ENCODE measurements around the gene ZDHHC19.

ZDHHC19 gene

DNA sequence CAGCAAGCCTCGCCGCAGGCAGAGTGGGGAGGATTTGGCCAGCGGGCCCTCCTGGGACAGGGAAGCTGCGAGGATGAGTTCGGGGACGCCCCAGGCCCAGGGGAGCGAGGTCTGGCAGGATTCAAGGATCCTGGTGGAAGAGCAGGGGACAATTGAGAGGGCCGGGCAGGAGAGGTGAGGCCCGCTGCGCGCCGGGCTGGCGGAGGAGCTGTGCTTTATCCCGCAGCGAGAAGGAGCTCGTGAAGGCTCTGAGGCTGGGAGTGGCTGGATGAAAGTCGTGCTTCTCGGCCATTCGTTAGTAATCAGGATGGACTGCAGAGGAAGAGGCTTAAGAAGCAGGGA is 8.7 kb upstream of the ZDHHC19 start:
- no peak for TF ChIP-seq SIN3A (IDR thresholded peaks at IDR 0.05; ENCODE audit: borderline replicate concordance, insufficient read depth, low read length)
- no peak for TF ChIP-seq TAF1 (IDR thresholded peaks at IDR 0.05; ENCODE audit: borderline replicate concordance, insufficient read depth, low read length)
- TF ChIP-seq POLR2AphosphoS5 (IDR thresholded peaks at IDR 0.05; ENCODE audit: low read depth, low read length) = no peak
- TF ChIP-seq, protein P1, sequence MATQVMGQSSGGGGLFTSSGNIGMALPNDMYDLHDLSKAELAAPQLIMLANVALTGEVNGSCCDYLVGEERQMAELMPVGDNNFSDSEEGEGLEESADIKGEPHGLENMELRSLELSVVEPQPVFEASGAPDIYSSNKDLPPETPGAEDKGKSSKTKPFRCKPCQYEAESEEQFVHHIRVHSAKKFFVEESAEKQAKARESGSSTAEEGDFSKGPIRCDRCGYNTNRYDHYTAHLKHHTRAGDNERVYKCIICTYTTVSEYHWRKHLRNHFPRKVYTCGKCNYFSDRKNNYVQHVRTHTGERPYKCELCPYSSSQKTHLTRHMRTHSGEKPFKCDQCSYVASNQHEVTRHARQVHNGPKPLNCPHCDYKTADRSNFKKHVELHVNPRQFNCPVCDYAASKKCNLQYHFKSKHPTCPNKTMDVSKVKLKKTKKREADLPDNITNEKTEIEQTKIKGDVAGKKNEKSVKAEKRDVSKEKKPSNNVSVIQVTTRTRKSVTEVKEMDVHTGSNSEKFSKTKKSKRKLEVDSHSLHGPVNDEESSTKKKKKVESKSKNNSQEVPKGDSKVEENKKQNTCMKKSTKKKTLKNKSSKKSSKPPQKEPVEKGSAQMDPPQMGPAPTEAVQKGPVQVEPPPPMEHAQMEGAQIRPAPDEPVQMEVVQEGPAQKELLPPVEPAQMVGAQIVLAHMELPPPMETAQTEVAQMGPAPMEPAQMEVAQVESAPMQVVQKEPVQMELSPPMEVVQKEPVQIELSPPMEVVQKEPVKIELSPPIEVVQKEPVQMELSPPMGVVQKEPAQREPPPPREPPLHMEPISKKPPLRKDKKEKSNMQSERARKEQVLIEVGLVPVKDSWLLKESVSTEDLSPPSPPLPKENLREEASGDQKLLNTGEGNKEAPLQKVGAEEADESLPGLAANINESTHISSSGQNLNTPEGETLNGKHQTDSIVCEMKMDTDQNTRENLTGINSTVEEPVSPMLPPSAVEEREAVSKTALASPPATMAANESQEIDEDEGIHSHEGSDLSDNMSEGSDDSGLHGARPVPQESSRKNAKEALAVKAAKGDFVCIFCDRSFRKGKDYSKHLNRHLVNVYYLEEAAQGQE (IDR thresholded peaks at IDR 0.05; ENCODE audit: insufficient read depth in 1 of 2, low read depth in 2 of 2, low read length in 2 of 2) = no peak
- no peak for TF ChIP-seq FOXP2 (optimal IDR thresholded peaks at IDR 0.05; ENCODE audit: borderline replicate concordance, extremely low read depth, extremely low read length, insufficient read depth)

DNA sequence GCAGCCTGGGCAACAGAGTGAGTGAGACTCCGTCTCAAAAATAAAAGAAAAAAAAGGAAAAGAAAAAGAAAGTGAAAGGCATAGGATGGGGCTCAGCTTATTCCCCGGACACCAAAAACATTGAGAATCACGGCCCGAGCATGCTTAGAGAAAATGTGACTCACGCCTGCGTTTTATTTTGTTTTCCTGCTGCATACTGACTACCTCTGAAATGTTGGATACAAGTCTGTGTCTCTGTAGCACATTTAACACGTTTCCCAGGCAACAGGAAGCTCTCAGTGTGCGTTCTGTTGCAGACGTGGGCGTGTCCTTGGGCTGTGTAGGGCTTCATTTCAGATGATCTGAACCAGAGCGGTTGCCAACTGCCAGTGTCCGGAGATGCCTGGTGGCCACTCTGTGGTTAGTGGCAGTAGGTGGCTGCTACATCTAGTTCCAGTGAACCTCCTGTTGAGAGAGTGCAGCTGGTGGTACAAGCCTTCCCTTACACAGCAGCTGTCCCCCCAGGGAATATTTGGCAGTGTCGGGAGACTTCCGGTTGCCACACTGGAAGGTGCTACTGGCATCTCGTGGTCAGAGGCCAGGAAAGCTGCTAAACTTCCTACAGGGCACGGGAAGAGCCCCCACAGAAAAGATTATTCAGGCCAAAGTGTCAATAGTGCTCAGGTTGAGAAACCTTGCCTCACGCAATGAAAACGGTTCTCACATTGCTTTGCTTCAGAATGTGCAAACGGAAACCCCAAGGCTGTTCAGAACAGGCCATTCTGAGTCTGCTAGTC is 8.2 kb upstream of the ZDHHC19 start:
- TF ChIP-seq POLR2AphosphoS5 (IDR thresholded peaks at IDR 0.05; ENCODE audit: low read depth, low read length) (no peak), TAF1 (IDR thresholded peaks at IDR 0.05; ENCODE audit: borderline replicate concordance, insufficient read depth, low read length) (no peak), FOXP2 (optimal IDR thresholded peaks at IDR 0.05; ENCODE audit: borderline replicate concordance, extremely low read depth, extremely low read length, insufficient read depth) (no peak), SIN3A (IDR thresholded peaks at IDR 0.05; ENCODE audit: borderline replicate concordance, insufficient read depth, low read length) (no peak)
- TF ChIP-seq, protein P1 (IDR thresholded peaks at IDR 0.05; ENCODE audit: insufficient read depth in 1 of 2, low read depth in 2 of 2, low read length in 2 of 2) = no peak

DNA sequence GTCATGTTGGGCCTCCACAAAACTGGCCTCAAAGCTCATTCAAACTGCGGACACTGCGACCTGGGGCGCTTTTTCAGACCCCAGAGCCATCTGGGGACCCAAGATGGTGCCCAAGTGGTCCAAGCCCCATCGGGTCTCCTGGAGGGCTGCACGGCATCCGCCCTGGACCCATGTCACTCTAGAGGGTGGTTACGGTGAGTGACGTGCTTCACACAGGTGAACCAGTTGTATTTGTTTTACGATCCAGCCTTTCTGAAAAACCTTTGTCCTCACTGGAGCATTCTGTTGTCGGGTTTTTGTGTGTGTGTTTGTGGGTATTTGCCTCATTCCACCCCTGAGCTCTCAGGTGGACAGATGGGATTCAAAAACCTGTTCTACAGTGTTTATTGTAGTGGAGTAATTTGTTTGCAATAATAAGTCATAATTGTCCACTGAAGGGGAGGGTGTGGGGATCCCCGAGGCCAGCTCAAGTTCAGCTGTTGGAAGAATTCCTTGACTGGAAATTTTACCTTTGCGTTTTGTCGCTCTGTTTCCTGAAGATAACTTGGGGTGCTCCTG is 7.0 kb upstream of the ZDHHC19 start:
- no peak for TF ChIP-seq TAF1 (IDR thresholded peaks at IDR 0.05; ENCODE audit: borderline replicate concordance, insufficient read depth, low read length)
- no peak for TF ChIP-seq POLR2AphosphoS5 (IDR thresholded peaks at IDR 0.05; ENCODE audit: low read depth, low read length)
- TF ChIP-seq, protein P1 (IDR thresholded peaks at IDR 0.05; ENCODE audit: insufficient read depth in 1 of 2, low read depth in 2 of 2, low read length in 2 of 2) = no peak
- TF ChIP-seq SIN3A (IDR thresholded peaks at IDR 0.05; ENCODE audit: borderline replicate concordance, insufficient read depth, low read length) = no peak
- no peak for TF ChIP-seq FOXP2 (optimal IDR thresholded peaks at IDR 0.05; ENCODE audit: borderline replicate concordance, extremely low read depth, extremely low read length, insufficient read depth)

DNA sequence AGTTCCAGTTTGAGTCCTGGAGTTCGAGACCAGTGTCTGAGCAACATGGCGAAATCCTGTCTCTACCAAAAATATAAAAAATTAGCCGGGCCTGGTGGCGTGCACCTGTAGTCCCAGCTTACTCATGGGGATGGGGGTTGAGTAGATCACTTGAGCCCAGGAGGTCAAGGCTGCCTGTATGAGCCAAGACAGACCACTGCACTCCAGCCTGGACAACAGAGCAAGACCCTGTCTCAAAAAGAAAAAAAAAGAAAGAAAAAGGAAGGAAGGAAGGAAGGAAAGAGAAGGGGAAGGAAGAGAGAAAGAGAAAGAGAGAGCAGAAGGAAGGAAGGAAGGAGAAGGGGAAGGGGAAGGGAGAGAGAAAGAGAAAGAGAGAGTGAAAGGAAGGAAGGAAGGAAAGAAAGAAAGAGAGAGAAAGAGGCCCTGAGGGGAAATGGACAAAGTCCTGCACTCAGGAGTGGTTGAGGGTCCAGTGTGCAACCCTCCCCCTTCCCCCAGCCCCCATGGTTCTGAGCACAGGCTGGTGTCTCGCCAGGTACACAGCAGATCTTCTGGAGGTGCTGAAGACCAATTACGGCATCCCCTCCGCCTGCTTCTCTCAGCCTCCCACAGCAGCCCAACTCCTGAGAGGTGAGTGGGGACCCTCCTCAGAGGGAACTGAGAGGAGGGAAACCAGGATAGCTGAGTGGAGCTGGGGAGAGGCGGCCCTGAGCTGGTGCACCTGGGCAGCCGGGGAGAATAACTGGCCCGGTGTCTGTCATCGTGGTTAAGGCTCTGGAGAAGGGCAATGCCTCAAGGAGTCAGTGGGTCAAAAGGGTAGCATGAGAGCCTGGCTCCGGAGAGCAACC is 6.3 kb upstream of the ZDHHC19 start:
- TF ChIP-seq SIN3A (IDR thresholded peaks at IDR 0.05; ENCODE audit: borderline replicate concordance, insufficient read depth, low read length) (no peak), POLR2AphosphoS5 (IDR thresholded peaks at IDR 0.05; ENCODE audit: low read depth, low read length) (no peak), TAF1 (IDR thresholded peaks at IDR 0.05; ENCODE audit: borderline replicate concordance, insufficient read depth, low read length) (no peak), FOXP2 (optimal IDR thresholded peaks at IDR 0.05; ENCODE audit: borderline replicate concordance, extremely low read depth, extremely low read length, insufficient read depth) (no peak)
- TF ChIP-seq, protein P1 (IDR thresholded peaks at IDR 0.05; ENCODE audit: insufficient read depth in 1 of 2, low read depth in 2 of 2, low read length in 2 of 2) = no peak

All from PFSK-1 (cell line).